ENCODE data around the gene MOB4.

GRCh38 chr2:197487385-197487784 is 28.5 kb upstream of the MOB4 start:
- TF ChIP-seq, protein P1, sequence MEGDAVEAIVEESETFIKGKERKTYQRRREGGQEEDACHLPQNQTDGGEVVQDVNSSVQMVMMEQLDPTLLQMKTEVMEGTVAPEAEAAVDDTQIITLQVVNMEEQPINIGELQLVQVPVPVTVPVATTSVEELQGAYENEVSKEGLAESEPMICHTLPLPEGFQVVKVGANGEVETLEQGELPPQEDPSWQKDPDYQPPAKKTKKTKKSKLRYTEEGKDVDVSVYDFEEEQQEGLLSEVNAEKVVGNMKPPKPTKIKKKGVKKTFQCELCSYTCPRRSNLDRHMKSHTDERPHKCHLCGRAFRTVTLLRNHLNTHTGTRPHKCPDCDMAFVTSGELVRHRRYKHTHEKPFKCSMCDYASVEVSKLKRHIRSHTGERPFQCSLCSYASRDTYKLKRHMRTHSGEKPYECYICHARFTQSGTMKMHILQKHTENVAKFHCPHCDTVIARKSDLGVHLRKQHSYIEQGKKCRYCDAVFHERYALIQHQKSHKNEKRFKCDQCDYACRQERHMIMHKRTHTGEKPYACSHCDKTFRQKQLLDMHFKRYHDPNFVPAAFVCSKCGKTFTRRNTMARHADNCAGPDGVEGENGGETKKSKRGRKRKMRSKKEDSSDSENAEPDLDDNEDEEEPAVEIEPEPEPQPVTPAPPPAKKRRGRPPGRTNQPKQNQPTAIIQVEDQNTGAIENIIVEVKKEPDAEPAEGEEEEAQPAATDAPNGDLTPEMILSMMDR (conservative IDR thresholded peaks at IDR 0.05 in 1 of 2, IDR thresholded peaks at IDR 0.05 in 1 of 2; ENCODE audit: extremely low read depth in 1 of 2, insufficient read depth in 1 of 2, low read depth in 1 of 2, low read length in 2 of 2) = no peak
- TF ChIP-seq EZH2 (IDR thresholded peaks at IDR 0.05; ENCODE audit: borderline replicate concordance, low read length) = no peak
